NCI-H82 treated with DMSO at 0.1 percent for 48 hours (cell line): ENCODE results near the gene WNT16.
A peak's percentile ranks its signal among the peaks of the same experiment; 100 is the strongest.

Experiments used
- DNase-seq: peaks from one replicate; lab custom pipeline; 2025; ENCODE audit not compliant: unreplicated experiment; lab: John Stamatoyannopoulos, UW

WNT16 gene

DNA sequence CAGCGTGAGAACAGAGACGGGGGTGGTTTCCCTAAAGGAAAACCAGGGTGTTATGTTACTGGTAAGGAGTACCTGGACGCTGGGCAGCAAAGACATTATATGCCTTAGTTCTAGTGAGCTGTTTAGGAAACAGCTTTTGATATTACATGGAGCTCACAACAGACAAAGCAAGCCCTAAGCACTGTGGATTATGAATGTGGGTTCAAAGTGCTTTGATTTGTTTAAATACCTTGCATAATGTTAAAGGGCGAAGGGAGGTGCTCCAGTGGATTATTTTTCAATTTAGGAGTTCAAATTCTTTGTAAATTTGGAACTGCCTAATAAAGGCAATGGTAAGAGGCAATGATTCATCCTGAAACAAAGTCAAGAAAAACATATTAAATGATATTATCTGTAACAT is 13.8 kb downstream of the WNT16 start:
- no peak for DNase-seq

DNA sequence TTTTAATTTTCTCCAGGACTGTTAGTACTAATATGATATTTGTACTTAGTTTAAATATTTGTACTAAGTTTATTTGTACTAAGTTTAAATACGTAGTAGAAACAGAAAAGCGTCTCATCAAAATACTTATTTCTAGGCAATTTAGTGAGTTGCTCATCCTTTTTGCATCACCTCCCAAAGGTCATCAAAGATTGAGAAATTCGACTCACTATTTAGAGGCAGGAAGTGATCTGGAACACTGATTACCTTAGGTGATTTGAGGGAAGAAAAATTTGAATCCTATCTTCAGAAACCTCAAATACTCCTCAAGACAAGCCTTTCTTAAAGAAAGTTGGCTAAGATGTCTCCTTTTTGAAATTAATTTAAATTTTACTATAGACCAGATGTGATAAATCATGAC is 14.5 kb downstream of the WNT16 start:
- no peak for DNase-seq

DNA sequence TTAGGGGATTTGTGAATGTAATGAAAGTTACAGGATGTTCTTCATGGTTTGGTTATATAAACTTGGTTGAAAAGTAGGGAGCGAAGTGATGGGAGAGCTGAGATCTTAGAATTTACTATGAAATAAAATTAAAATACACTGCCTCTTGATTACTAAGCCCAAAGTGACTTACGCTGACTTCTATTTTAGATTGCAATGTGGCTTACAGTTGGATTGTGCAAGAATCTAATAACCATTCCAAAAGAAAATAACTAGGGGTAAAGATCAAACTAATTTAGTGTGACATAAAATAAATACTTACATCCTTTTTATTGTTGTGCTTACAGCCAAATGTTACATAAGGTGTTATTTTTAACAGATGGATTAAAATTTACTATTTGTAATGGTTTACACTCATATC is 15.3 kb downstream of the WNT16 start:
- no peak for DNase-seq

DNA sequence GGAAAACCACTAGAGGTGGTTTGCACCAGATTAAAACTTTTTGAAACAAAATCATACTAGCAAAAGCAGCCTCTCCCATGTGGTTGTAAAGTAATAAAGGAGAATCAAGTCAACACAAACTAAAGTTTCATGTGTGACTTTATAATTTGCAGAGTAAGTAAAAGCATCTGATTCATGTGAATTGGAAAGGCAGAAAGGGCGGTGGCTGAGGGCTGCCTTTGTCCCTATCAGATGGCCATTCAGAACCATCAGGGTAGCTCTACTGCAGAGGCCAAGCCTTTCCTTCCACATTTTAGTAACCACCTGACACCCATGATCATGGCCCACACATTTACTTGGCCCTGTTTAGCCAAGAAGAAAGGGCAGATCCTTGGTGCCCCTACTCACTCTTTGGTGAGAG is 15.7 kb downstream of the WNT16 start:
- no peak for DNase-seq

DNA sequence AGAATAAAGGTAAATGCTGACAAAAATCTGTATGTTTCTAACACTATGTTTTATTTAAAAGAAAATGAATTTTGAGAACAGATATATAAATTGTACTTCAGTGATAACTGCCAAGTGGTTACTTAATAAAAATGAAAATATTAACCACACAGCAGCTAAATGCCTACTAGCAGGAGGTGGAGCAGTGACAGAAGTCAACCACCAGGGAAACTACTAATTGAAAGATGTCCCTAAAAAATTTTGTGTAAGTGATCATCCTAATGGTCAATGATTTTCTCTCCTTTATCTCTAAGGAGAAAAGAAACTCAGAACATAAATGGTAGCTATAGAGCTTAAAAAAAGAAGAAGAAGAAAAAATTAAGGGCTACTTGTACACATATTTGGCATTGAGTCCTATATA is 22.9 kb downstream of the WNT16 start:
- no peak for DNase-seq

DNA sequence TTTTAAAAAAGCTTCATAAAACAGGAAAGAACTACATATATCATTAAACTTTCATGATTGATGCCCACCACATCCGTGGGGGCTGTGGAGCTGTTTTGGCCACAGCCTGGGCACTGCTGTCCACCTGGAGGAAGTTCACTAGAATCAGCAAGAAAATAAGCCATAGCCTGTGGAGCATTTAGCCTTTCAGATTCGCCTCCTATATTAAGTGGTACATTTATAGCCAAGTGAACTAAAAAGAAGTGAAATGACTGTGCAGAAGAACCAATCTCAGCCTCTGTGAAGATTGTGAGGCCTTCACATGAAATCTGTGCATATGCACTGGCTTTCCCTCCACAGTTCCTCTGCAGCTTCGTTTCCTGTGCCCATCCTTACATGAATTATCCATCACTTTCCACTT is 23.5 kb downstream of the WNT16 start:
- no peak for DNase-seq

DNA sequence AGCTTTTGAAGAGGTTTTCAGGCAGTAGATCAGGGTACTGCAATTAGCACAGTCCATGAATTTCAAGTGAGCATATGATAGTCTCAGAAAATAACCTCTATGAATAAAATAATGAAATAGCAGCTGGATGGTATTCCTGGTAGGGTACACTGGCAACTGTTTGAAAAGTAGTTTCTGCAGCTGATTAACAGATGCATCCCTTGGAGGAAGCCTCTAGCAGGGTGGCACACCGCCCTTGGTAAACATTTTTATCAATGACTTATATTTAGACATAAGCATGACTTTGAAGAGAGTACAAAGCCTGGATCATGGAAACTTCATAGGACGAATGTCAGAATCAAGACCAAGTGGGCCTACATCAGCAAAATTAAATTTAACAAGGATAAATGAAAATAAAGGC is 26.8 kb downstream of the WNT16 start:
- no peak for DNase-seq

DNA sequence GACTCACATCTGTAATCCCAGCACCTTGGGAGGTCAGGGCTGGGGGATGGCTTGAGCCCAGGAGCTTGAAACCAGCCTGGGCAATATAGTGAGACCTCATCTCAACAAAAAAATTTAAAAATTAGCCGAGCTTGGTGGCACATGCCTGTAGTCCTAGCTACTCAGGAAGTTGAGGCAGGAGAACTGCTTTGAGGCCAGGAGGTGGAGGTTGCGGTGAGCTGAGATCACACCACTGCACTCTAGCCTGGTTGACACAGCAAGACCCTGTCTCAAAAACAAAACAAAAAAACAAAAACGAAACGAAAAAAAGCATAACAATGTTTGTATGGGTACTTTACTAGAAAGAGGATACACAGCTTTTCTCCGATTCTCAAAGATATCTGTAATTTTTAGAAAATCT is 31.8 kb downstream of the WNT16 start:
- DNase-seq, result no peak

DNA sequence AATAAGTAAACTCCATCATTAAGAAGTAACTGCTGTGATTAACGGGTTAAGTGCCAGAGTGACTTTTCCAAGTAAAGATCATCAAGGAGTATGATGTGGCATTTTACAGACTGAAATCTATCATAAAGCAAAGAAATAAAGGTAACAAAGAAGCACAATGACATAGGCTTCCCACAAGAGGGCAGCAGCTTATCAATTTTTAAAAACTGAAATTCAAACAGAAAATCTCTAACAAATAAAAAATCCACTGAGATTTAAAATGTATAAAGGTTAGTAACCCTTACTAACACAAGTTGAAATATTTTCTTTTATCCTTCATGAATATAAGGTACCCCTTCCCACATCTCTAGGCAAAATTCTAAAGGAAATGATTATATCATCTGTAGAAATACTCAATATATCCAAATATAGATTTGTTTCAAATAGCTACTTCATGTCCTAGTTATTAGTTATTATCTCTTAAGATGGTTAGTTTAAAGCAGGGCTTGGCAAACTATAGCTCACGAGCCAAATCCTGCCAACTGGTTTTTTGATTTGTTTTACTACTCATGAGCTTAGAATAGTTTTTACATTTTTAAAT is 38.1 kb downstream of the WNT16 start:
- DNase-seq, result no peak

DNA sequence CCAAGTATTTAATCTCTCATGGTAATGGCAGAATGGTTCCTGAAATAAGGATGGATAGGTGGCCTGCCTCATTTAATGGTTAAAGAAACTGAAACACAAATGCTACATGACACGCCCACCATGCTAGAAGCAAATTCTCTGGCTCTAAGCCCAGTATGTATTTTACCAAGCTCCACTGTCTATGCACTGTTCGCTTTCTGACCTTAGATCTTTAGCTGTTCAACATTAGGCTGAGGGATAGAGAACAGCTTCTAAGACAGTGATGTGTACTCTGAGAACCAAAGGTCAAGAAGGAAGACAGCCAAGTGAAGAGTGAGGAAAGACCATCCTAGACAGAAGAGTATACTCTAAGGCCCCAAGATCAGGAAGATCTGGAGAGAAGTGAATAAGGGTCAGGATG is 40.7 kb downstream of the WNT16 start:
- DNase-seq, result no peak

DNA sequence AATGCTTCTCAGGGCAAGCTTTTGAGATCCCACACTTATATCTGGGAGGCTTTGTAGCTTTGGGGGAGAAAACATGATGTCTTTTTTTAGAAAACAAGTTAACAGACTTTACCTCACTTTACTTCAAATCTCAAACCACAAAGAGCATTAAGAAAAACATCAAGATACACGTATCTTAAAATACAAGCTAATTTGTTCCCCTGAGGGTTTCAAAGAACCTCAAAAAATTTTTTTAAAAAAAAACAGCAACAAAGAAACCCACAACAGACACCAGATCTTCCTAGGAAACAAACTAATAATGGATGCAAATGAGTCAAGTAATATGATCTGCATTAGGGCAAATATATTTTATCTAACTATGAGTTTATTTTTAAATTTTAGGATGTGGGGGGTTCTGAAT is 42.6 kb downstream of the WNT16 start:
- no peak for DNase-seq

DNA sequence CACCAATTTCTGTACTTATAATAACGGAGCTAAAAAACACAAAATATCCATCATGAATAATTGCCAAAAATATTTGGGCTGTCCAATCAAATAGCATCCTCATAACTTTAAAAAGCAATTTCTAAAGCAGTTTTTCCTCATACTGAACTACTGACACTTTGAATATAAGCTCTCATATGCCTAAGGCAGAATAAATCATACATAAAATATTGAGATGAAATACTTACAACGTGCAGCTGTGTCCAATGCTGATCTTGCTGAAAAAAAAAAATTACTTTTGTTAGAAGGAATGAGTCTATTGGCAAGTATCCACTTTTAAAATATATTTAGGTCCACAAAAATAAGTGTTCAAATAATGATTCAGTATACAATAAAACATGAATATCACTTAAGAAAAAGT is 43.1 kb downstream of the WNT16 start:
- no peak for DNase-seq

DNA sequence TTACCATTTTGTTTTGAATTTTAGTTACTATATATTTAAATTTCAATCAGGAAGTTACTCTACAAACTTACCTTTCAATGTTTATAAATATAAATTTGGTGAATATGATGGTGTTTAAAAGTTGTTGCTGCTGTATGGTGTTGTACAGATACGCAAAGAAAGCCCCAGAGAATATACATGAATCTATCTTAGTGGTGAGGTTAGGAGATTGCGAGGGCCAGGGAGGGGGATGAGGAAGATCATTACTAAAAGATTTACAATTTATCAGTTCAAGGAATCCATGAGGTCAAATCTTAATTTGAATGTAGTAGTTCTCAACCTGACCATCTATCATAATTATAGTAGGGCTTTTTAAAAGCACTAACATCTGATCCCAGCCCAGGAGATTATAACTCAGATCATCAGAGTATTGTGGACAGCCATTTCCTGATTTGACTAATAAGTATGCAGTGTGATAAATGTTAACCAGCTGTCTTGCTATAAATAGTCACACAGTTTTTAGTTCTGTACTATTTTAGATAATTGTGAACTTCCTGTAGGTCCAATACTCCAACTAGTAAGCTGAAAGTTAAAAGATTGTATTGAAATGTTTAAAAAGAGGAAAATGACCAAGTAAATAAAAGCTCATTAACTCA is 43.7 kb downstream of the WNT16 start:
- DNase-seq, result no peak

DNA sequence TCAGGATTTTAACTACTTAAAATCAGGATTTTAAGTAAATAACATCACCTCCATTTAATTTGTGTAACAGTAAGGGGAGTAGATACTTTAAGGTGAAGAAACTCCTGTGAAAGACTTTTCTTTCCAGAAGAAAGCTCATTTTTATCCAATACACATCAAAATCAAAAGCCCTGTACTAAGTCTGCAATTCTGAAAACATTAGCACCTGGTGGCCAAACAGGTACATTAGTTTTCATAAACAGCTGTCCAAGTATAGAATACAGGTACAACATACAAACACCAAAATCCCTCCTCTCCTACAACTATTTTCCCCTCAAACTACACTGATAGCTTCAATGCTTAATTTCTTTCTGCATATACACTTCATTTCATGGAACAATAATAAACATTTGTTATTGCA is 44.4 kb downstream of the WNT16 start:
- DNase-seq, result no peak

DNA sequence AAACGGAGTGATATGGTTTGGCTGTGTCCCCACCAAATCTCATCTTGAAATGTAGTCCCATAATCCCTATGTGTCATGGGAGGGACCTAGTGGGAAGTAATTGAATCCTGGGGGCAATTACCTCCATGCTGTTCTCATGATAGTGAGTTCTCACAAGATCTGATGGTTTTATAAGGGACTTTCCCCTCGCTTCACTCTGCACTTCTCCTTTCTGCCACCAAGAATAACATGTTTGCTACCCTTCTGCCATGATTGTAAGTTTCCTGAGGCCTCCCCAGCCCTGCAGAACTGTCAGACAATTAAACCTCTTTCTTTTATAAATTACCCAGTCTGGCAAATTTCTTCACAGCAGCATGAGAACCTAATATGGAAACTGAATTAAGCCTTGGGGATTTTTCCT is 48.2 kb downstream of the WNT16 start:
- no peak for DNase-seq

DNA sequence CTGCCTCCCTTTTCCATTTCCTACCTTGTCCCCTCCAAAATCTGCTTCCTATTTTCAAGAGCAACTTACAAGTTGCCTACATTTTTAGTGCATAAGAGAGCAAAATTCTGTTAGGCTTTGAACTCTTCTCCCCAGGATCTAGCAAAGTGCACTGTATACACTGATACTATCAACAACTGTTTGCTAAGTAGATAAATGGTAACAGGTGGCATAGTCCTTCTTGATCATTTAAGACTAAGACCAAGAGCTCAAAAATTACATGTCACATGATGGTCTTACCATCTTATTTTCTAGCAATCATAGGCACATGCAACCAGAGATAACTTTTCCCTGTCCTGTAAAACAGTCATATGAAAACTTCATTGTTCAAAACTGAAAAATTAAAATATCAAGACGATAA is 51.1 kb downstream of the WNT16 start:
- no peak for DNase-seq

DNA sequence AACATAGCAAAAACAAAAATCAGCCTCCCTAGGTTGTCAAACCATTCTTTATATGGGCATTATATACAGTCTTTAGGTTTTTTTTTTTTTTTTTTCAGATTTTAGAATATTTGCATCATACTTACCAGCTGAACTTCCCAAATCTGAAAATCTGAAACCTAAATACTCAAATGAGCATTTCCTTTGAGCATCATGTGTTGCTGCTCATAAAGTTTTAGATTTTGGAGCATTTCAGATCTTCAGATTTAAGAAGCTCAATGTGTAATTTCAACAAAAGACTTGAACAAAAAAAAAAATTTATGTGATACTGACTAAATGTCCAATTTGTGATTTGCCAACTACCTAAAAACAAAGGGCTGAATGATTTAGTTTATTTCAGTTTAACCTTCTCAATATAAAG is 53.7 kb downstream of the WNT16 start:
- DNase-seq, result no peak

DNA sequence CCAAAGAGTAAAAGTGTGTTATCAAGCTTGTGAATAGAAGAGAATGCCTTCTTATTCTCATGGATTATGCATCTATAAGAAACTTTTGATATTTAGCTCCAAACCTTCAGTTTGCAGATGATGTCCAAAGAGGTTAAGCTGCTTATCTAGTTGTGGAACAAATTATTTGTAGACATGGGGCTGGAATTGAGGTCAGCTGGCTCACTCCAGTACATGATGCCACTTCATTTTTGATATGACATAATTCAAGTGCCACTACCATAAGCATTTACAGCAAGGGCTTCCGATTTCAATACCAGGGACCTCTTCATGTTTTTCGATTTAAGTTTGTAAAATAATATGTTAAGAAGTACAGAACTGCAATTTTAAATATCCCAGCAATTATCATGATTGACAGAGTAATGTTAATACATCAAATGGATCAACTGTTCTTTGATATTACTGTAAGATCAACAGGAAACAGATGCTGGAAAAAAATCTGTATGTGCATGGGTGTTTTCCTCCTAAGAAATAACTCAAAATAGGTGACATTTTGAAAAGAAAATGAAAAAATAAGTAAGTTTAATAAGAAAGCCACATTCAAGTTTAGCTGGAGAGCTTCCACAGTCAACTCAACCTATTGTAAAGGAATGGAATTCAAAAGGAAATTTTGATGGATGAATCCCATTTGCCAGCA is 54.6 kb downstream of the WNT16 start:
- no peak for DNase-seq

DNA sequence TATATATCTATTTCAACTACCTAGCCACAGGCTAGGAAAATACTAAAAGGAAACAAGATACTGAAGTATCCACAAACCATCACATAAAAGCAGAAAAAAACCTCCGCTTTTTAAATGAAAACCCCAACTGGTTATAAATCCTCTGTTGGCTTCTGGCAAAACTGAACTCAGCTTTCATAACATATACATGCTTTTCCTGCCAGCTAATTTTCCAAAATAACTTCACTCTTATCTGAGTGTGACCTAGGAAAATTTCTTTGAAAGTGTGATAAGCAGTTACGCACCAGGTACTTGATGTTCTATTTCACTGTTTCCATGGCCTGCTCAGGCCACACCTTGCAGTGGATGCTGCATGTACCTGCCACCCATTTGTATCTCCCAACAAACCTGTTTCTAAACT is 55.5 kb downstream of the WNT16 start:
- no peak for DNase-seq

DNA sequence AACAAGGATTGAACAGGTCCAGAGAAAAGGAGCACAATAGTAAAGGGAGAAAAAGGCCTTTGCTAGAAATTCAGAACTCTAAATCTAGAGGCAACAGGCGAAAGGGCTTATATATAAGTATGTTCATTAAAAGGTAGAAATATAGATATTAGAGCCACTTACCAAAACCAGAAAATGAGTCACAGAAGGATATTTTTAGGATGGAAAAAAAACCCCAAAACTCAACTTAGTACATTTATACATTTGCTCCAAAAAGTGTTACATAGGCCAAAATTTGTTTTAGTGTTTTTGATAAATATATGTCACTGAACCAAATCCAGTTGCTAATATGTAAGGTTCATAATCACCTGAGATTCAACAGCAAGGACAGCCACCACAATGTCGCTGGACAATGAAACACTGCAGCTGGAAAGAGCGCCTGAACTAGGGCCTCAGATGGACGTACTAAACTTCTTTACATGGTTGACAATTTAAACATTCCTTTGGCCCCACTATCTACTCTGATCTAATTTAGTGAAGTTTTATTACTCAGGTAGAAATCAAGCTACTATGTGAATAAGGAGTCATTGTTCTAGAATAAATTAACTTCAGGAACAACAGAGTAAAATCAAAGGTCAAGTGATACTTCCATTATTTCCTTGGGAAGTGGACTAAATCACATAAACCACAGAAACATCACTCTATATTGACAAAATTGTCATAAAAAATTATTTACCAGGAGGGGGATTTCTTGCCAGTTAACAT is 56.4 kb downstream of the WNT16 start:
- DNase-seq, result no peak

DNA sequence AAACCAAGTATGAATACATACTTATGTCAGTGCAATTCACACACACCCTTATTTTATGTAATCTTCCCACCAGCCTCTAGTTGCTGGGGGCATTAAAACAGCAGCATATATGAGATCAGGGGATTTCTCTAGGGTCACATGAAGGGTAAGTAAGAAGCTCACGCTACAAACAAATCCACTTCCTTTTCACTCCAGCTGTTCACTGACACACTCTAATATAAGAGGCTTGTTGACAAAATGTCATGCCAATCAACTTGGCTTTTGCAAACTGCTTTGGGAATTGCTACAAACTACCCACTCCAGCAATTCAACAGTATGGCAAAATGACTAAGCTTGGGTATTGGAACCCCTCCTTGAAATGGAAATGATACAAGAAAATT is 57.0 kb downstream of the WNT16 start:
- DNase-seq, result peak; percentile 83

DNA sequence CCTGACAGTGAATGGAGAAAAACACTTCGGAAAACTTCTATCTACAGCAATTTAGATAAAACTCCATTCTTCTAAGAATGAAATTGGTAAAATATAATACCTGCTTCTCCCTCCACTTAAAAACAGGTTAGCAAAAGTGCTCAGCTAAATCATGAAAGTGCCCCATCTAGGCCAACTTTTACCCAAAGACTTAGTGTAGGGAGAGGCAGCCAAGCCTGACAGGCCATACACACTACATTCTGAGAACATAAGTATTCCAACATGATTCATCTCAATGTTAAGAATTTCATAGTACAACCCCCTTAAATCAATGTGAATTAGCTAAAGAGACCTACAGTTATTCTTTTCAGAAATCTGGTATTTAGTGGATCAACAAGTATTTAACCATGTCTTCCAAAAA is 60.1 kb downstream of the WNT16 start:
- DNase-seq, result no peak
